ENCODE data around the gene MIF4GD. TPM values are rescaled to one million over a fixed set of nuclear protein-coding genes. Genes with fewer than 3 reads are reported as not detected.

Gene MIF4GD
- total RNA-seq, 2 experiments from 2014 or later, result 56.9 to 58.5 TPM

- ATAC-seq (no peak), DNase-seq (no peak)
- Mint-ChIP-seq H3K4me3 (no peak overlapping the region), H3K4me1 (peaks cover 30% of the 10 kb centered on the region), H3K27ac (peak overlapping the region; percentile 7), H3K36me3 (peaks cover 15% of the 10 kb centered on the region), H3K9me3 (ENCODE audit: low read depth) (no peaks in the 10 kb centered on the region), H3K27me3 (no peaks in the 10 kb centered on the region)
- CTCF ChIA-PET, result interaction anchor here (0.9 to 1.4 kb wide), 4 partner anchors 17 to 357 kb away, joined by 3 to 6 read pairs (median 4); partner anchors contain the start of genes GGA3, MIF4GD and MRPS7
Observed at GRCh38 chr17:75244133-75244866, 26.7 kb downstream of the MIF4GD start.

GRCh38 chr17:75242461-75243042 is 28.5 kb downstream of the MIF4GD start:
- peaks cover 34% of the 10 kb centered on the region for H3K4me1 Mint-ChIP-seq
- ATAC-seq, result peak; percentile 59
- CTCF ChIA-PET, result interaction anchor here (0.7 to 4.0 kb wide), 11 partner anchors 8 to 281 kb away, joined by 3 to 33 read pairs (median 4); partner anchors contain the start of genes GGA3, MIF4GD and MRPS7
- peaks cover 20% of the 10 kb centered on the region for H3K36me3 Mint-ChIP-seq
- peak; percentile 61 for DNase-seq
- H3K4me3 Mint-ChIP-seq, result no peak overlapping the region
- H3K27me3 Mint-ChIP-seq, result no peaks in the 10 kb centered on the region
- H3K9me3 Mint-ChIP-seq (ENCODE audit: low read depth), result no peaks in the 10 kb centered on the region
- H3K27ac Mint-ChIP-seq, result peak overlapping the region; percentile 81

DNA sequence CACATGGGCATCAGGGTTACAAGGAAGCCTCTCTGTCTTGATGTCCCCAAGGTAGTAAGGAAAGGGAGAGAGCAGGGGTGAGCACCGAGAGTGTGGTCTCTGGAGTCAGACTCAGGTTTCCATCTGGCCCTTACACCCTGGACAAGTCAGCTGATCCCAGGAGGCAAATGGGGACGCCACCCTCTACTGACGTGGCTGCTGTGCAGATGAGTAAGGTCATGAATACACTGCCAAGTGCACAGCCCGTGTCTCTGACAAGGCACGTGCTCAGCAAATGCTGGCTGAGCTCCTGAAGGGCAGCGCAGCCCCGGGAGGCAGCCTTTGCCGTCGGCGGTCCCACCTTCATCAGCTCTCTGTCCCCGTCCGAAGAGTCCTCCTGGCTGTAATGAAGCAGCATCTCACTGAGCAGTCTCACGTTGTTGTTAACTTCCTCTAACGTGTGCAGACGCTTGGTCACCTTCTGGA is 29.0 kb downstream of the MIF4GD start:
- peak; percentile 15 for ATAC-seq
- no peaks in the 10 kb centered on the region for H3K9me3 Mint-ChIP-seq (ENCODE audit: low read depth)
- CTCF ChIA-PET, result interaction anchor here (0.7 to 4.0 kb wide), 12 partner anchors 8 to 280 kb away, joined by 3 to 33 read pairs (median 4); partner anchors contain the start of genes GGA3, MIF4GD and MRPS7
- DNase-seq, result no peak
- H3K27ac Mint-ChIP-seq, result peak overlapping the region; percentile 81
- no peak overlapping the region for H3K4me3 Mint-ChIP-seq
- peaks cover 24% of the 10 kb centered on the region for H3K36me3 Mint-ChIP-seq
- peaks cover 34% of the 10 kb centered on the region for H3K4me1 Mint-ChIP-seq
- H3K27me3 Mint-ChIP-seq, result no peaks in the 10 kb centered on the region

- no peak for ATAC-seq
- peak overlapping the region; percentile 81 for H3K27ac Mint-ChIP-seq
- no peak for DNase-seq
- H3K4me1 Mint-ChIP-seq, result peaks cover 34% of the 10 kb centered on the region
- H3K4me3 Mint-ChIP-seq, result no peak overlapping the region
- H3K36me3 Mint-ChIP-seq, result peaks cover 27% of the 10 kb centered on the region
- H3K27me3 Mint-ChIP-seq, result no peaks in the 10 kb centered on the region
- no peaks in the 10 kb centered on the region for H3K9me3 Mint-ChIP-seq (ENCODE audit: low read depth)
- CTCF ChIA-PET, result interaction anchor here (0.5 to 4.0 kb wide), 11 partner anchors 9 to 188 kb away, joined by 3 to 33 read pairs (median 8); partner anchors contain the start of genes GGA3, MIF4GD, MRPS7 and NUP85
Observed at GRCh38 chr17:75241502-75241901, 29.5 kb downstream of the MIF4GD start.

- ATAC-seq (no peak), DNase-seq (no peak)
- Mint-ChIP-seq H3K27me3 (no peaks in the 10 kb centered on the region), H3K4me1 (peaks cover 34% of the 10 kb centered on the region), H3K4me3 (no peak overlapping the region), H3K27ac (no peak overlapping the region), H3K9me3 (ENCODE audit: low read depth) (no peaks in the 10 kb centered on the region), H3K36me3 (peaks cover 31% of the 10 kb centered on the region)
- CTCF ChIA-PET, result interaction anchor here (0.5 to 4.9 kb wide), 13 partner anchors 9 to 206 kb away, joined by 3 to 33 read pairs (median 6); partner anchors contain the start of genes GGA3, MIF4GD, MRPS7 and NUP85
Observed at GRCh38 chr17:75241143-75241430, 29.9 kb downstream of the MIF4GD start.

DNA sequence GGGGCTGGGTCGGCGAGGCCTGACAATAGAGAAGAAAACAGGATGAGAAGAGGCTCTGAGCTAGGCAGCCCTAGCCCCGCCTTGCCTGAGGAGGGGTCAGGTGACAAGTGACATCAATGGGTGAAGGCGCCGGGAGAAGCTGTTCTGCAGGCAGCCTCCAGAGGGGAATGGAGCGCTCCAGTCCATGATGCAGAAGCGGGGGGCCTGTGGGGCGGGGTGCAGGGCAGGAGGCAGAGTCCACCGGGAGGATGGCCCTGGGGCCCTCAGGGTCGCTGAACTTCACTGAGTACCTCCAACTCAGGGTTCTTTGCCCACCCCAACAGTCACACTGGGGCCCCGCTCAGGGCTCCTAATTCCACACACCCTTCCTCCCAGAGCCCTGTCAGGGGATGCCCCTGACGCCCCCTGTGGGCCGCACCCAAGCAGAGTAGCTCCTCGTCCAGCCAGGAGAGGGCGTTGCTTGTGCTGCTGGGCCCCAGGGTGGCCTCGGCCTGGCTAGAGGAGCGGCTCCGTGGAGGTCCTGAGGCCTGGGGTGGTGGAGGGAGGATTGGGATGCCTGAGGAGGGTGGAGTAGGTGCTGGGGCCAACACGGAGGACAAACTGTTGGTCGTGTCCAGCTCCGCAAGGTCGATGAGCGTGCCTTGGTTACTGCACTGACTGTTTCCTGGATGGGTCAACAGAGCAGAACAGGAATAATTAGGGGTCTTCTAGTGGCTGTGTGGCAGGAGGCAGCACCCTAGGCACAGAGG is 30.5 kb downstream of the MIF4GD start:
- Mint-ChIP-seq H3K9me3 (ENCODE audit: low read depth) (no peaks in the 10 kb centered on the region), H3K4me3 (no peak overlapping the region), H3K36me3 (peaks cover 33% of the 10 kb centered on the region), H3K27ac (no peak overlapping the region), H3K4me1 (peaks cover 34% of the 10 kb centered on the region), H3K27me3 (no peaks in the 10 kb centered on the region)
- CTCF ChIA-PET, result interaction anchor here (0.5 to 4.9 kb wide), 16 partner anchors 10 to 206 kb away, joined by 3 to 33 read pairs (median 4); partner anchors contain the start of genes GGA3, MIF4GD, MRPS7 and NUP85
- ATAC-seq, result no peak
- peak; percentile 53 for DNase-seq

DNA sequence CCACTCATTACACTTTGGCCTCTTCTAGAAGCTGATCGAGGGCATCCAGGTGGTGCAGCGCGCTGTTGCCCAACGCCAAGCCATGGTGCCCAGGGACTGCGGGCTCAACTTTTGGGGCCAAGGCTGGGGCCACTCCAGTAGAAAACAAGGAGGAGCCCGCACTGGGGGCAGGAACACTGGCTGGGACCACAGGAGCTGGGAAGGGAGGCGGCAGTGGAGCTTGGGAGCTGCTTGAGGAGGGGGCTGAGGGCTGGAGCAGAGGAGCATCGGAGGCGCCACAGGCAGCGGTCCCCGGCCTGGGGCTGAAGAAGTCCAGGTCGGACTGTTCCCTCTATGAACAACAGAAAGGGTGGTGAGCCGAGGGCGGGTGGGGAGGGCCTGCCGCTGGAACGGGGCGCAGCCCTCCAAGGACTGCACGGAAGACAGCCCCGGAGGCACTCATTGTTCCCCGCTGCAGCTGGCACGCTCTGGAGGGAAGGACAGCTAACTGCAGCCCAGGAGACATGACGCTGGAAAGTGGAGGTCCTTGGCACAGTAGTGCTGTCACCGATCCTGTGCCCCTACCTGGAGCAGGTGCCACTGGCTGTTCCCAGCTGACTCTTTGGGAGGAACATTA is 31.1 kb downstream of the MIF4GD start:
- Mint-ChIP-seq H3K36me3 (peaks cover 36% of the 10 kb centered on the region), H3K27me3 (no peaks in the 10 kb centered on the region), H3K4me3 (no peak overlapping the region), H3K4me1 (peaks cover 34% of the 10 kb centered on the region), H3K27ac (no peak overlapping the region), H3K9me3 (ENCODE audit: low read depth) (no peaks in the 10 kb centered on the region)
- CTCF ChIA-PET, result interaction anchor here (0.8 to 4.9 kb wide), 18 partner anchors 10 to 278 kb away, joined by 3 to 33 read pairs (median 5); partner anchors contain the start of genes GGA3, MIF4GD, MRPS7 and NT5C
- ATAC-seq (no peak), DNase-seq (no peak)

DNA sequence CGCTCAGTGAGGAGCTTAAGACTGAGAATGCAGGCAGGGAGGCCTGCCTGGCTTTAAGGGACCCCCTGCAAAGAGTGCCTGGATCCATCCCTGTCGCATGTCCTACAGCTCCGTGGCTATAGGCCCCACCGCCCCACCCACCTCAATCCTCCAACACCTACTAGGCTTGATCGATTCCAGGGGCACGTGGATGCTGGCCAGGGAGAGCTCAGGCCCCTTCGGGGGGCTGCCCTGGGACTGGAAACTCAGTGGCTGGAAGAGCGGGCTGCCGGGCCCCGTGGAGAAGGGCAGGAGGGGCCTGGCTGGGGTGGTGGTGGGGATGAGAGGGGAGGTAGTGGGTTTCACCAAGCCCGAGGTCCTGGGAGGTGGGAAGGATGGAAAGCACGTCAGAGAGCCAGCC is 31.8 kb downstream of the MIF4GD start:
- DNase-seq (no peak), ATAC-seq (no peak)
- CTCF ChIA-PET, result interaction anchor here (0.7 to 4.9 kb wide), 11 partner anchors 8 to 278 kb away, joined by 3 to 33 read pairs (median 5); partner anchors contain the start of genes GGA3, MIF4GD and NT5C
- H3K4me1 Mint-ChIP-seq, result peaks cover 34% of the 10 kb centered on the region
- no peaks in the 10 kb centered on the region for H3K9me3 Mint-ChIP-seq (ENCODE audit: low read depth)
- no peak overlapping the region for H3K4me3 Mint-ChIP-seq
- H3K36me3 Mint-ChIP-seq, result peaks cover 41% of the 10 kb centered on the region
- H3K27ac Mint-ChIP-seq, result no peak overlapping the region
- H3K27me3 Mint-ChIP-seq, result no peaks in the 10 kb centered on the region

DNA sequence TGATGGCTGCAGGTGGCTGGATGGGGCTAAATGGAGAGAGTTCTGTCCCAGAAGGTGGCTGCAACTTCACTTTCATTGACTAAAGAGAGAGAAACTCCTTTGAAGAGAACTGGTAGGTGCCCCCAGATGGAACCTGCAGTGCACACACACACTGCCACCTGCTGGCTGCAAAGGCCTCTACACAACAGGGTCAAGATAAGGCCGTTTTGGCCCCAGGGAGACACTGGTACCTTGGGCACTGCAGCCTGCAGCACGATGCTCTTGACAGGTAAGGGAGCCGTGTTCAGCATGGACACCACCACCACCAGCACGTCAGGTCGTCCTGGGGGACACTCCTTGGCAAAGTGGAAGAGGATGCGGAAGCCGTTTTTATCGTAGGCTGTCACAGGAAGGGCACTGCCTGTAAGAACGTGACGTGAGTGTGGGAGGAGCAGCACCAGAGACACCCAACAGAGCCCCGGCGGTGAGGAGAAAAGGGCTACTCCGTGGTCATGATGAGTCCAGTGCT is 32.3 kb downstream of the MIF4GD start:
- Mint-ChIP-seq H3K27me3 (no peaks in the 10 kb centered on the region), H3K4me3 (no peak overlapping the region), H3K36me3 (peaks cover 39% of the 10 kb centered on the region), H3K9me3 (ENCODE audit: low read depth) (no peaks in the 10 kb centered on the region), H3K4me1 (peaks cover 32% of the 10 kb centered on the region), H3K27ac (peak overlapping the region; percentile 70)
- DNase-seq (peak; percentile 72), ATAC-seq (peak; percentile 74)
- CTCF ChIA-PET, result interaction anchor here (0.7 to 4.9 kb wide), 10 partner anchors 8 to 277 kb away, joined by 3 to 33 read pairs (median 5); partner anchors contain the start of genes GGA3, MIF4GD and NT5C

GRCh38 chr17:75238020-75238580 is 32.9 kb downstream of the MIF4GD start:
- H3K27me3 Mint-ChIP-seq, result no peaks in the 10 kb centered on the region
- DNase-seq (no peak), ATAC-seq (no peak)
- no peak overlapping the region for H3K27ac Mint-ChIP-seq
- H3K4me3 Mint-ChIP-seq, result no peak overlapping the region
- CTCF ChIA-PET, result interaction anchor here (0.8 to 4.9 kb wide), 6 partner anchors 13 to 276 kb away, joined by 3 to 26 read pairs (median 4); partner anchors contain the start of gene GGA3
- H3K9me3 Mint-ChIP-seq (ENCODE audit: low read depth), result no peaks in the 10 kb centered on the region
- peaks cover 26% of the 10 kb centered on the region for H3K4me1 Mint-ChIP-seq
- H3K36me3 Mint-ChIP-seq, result peaks cover 42% of the 10 kb centered on the region

GRCh38 chr17:75237100-75238014 is 33.7 kb downstream of the MIF4GD start:
- CTCF ChIA-PET, result interaction anchor here (0.8 to 4.9 kb wide), 8 partner anchors 10 to 279 kb away, joined by 3 to 26 read pairs (median 3); partner anchors contain the start of gene GGA3
- peaks cover 48% of the 10 kb centered on the region for H3K36me3 Mint-ChIP-seq
- H3K4me1 Mint-ChIP-seq, result peaks cover 19% of the 10 kb centered on the region
- no peak overlapping the region for H3K4me3 Mint-ChIP-seq
- DNase-seq (no peak), ATAC-seq (no peak)
- no peaks in the 10 kb centered on the region for H3K27me3 Mint-ChIP-seq
- no peaks in the 10 kb centered on the region for H3K9me3 Mint-ChIP-seq (ENCODE audit: low read depth)
- H3K27ac Mint-ChIP-seq, result no peak overlapping the region

Measured in activated CD8-positive, alpha-beta memory T cell treated with anti-CD3 and anti-CD28 coated beads, Interleukin-2, amount 10 ng/mL, durations not matched to agents 7 days and 5 days (primary cell).